ENCODE results near the gene MYO3B. TPM values are rescaled to one million over a fixed set of nuclear protein-coding genes. Genes with fewer than 3 reads are reported as not detected.
A peak's percentile ranks its signal among the peaks of the same experiment; 100 is the strongest.

MYO3B gene
- total RNA-seq, 2 donors from 2014 or later: 0.05 to 0.32 TPM

GRCh38 chr2:170323743-170324142, 145.8 kb downstream of the MYO3B start:
- DNase-seq: no peak
- no peaks in the 10 kb centered on the region for H3K4me1 ChIP-seq
- H3K4me3 ChIP-seq: no peak overlapping the region
- H3K36me3 ChIP-seq: no peaks in the 10 kb centered on the region
- no peak overlapping the region for H3K27ac ChIP-seq
- H3K9ac ChIP-seq (ENCODE audit: low read depth in 2 of 2, low read length in 2 of 2): no peak overlapping the region
- intact Hi-C loops (cut with DNase I): loop anchor here (5.0 kb wide), 1 partner anchor 549 kb away; no protein-coding TSS in a partner anchor
- H3K9me3 ChIP-seq: no peaks in the 10 kb centered on the region
- TF ChIP-seq CTCF (IDR thresholded peaks at IDR 0.05): no peak
- H3K27me3 ChIP-seq: no peaks in the 10 kb centered on the region

GRCh38 chr2:170324640-170325046, 146.7 kb downstream of the MYO3B start:
- Histone ChIP-seq H3K36me3 (no peaks in the 10 kb centered on the region), H3K27ac (no peak overlapping the region), H3K9ac (ENCODE audit: low read depth in 2 of 2, low read length in 2 of 2) (no peak overlapping the region), H3K4me3 (no peak overlapping the region), H3K27me3 (no peaks in the 10 kb centered on the region), H3K9me3 (no peaks in the 10 kb centered on the region), H3K4me1 (no peaks in the 10 kb centered on the region)
- peak; percentile 22 for DNase-seq
- peak; percentile 55 for TF ChIP-seq CTCF (IDR thresholded peaks at IDR 0.05)
- intact Hi-C loops (cut with DNase I): loop anchor here (5.0 kb wide), 1 partner anchor 548 kb away; no protein-coding TSS in a partner anchor

- no peak overlapping the region for H3K4me3 ChIP-seq
- H3K27me3 ChIP-seq: no peaks in the 10 kb centered on the region
- no peaks in the 10 kb centered on the region for H3K4me1 ChIP-seq
- no peak overlapping the region for H3K9ac ChIP-seq (ENCODE audit: low read depth in 2 of 2, low read length in 2 of 2)
- no peaks in the 10 kb centered on the region for H3K9me3 ChIP-seq
- intact Hi-C loops (cut with DNase I): no loop called here
- no peaks in the 10 kb centered on the region for H3K36me3 ChIP-seq
- no peak for TF ChIP-seq CTCF (IDR thresholded peaks at IDR 0.05)
- no peak overlapping the region for H3K27ac ChIP-seq
- no peak for DNase-seq
Observed at GRCh38 chr2:170330881-170331280, 152.9 kb downstream of the MYO3B start.

GRCh38 chr2:170332676-170333402, 154.9 kb downstream of the MYO3B start:
- H3K4me1 ChIP-seq: no peaks in the 10 kb centered on the region
- intact Hi-C loops (cut with DNase I): no loop called here
- no peak for TF ChIP-seq CTCF (IDR thresholded peaks at IDR 0.05)

GRCh38 chr2:170335351-170335750, 157.4 kb downstream of the MYO3B start:
- no peaks in the 10 kb centered on the region for H3K9me3 ChIP-seq
- no peak overlapping the region for H3K4me3 ChIP-seq
- H3K4me1 ChIP-seq: no peaks in the 10 kb centered on the region
- DNase-seq: no peak
- TF ChIP-seq CTCF (IDR thresholded peaks at IDR 0.05): no peak
- no peak overlapping the region for H3K9ac ChIP-seq (ENCODE audit: low read depth in 2 of 2, low read length in 2 of 2)
- no peaks in the 10 kb centered on the region for H3K36me3 ChIP-seq
- intact Hi-C loops (cut with DNase I): no loop called here
- no peaks in the 10 kb centered on the region for H3K27me3 ChIP-seq
- H3K27ac ChIP-seq: no peak overlapping the region

More at GRCh38 chr2:170332676-170333402, 154.9 kb downstream of the MYO3B start:
- no peaks in the 10 kb centered on the region for H3K9me3 ChIP-seq
- no peak overlapping the region for H3K4me3 ChIP-seq
- no peak for DNase-seq
- no peak overlapping the region for H3K27ac ChIP-seq
- H3K36me3 ChIP-seq: no peaks in the 10 kb centered on the region
- H3K27me3 ChIP-seq: no peaks in the 10 kb centered on the region
- H3K9ac ChIP-seq (ENCODE audit: low read depth in 2 of 2, low read length in 2 of 2): no peak overlapping the region

All from colonic mucosa (tissue), 4 donors.